Skeletal muscle satellite cell (primary cell): ENCODE measurements around the gene KIRREL3.

Experiments
- H3K27me3 ChIP-seq: 2 replicates; pipeline ENCODE4 v1.7.0; 2013; ENCODE audit warnings: low read length; ENCODE audit not compliant: control insufficient read depth, insufficient read depth
- H3K36me3 ChIP-seq: 2 replicates; pipeline ENCODE4 v1.7.0; 2013; ENCODE audit warnings: mild to moderate bottlenecking, control low read depth, low read length; ENCODE audit not compliant: insufficient read depth
- H3K4me1 ChIP-seq: 2 replicates; pipeline ENCODE4 v1.7.0; 2013; ENCODE audit warnings: low read length; ENCODE audit not compliant: control insufficient read depth, insufficient read depth
- H3K4me2 ChIP-seq: 2 replicates; pipeline ENCODE4 v1.7.0; 2013; ENCODE audit warnings: mild to moderate bottlenecking, low read length
- H3K4me3 ChIP-seq: 2 replicates; pipeline ENCODE4 v1.7.0; 2013; ENCODE audit warnings: low read length
- H3K9ac ChIP-seq: 2 replicates; pipeline ENCODE4 v1.7.0; 2013; ENCODE audit warnings: mild to moderate bottlenecking, low read depth, low read length, moderate library complexity
- H3K9me3 ChIP-seq: replicated peaks from 2 replicates; pipeline ENCODE4 v1.7.0; 2013; ENCODE audit warnings: mild to moderate bottlenecking, control low read depth, low read length

The KIRREL3 gene

DNA sequence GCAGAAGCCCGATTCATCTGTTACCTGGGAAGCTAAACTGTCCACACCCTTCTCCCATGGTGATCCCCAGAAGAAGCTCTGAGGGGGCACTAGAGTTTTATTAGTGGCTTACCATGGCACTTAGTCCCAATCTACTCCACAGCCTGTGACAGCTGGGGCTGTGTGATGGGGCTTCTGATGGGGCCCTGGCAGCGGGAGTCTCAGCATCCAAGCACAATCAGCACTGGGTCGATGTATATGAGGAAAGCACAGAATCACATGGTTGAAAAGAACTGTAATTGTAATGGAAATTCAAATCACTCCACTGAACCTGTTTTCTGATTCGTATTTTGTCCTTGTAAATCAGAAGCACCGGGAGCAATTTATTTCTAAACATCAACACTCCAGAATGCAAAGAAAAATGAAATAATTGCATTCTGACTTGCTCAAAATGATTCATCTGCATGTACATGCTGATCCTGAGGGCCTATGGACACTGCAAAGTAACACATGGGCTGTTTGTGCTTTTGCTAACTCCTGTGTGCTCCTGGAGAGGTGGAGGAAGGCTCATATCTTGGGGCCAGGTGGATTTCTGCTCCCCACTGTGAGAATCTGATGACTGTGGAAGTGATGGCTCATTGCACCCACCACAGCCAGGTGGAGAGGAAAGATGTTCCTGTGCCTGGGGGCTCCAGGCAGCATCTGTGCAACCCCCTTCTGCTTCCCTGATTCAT lies 203.0 kb downstream of the KIRREL3 start:
- H3K36me3 ChIP-seq = no peaks in the 10 kb centered on the region
- H3K9me3 ChIP-seq = no peaks in the 10 kb centered on the region
- no peaks in the 10 kb centered on the region for H3K27me3 ChIP-seq
- no peak overlapping the region for H3K9ac ChIP-seq
- peaks cover 3% of the 10 kb centered on the region for H3K4me1 ChIP-seq
- H3K4me3 ChIP-seq = no peak overlapping the region
- H3K4me2 ChIP-seq = no peak overlapping the region

DNA sequence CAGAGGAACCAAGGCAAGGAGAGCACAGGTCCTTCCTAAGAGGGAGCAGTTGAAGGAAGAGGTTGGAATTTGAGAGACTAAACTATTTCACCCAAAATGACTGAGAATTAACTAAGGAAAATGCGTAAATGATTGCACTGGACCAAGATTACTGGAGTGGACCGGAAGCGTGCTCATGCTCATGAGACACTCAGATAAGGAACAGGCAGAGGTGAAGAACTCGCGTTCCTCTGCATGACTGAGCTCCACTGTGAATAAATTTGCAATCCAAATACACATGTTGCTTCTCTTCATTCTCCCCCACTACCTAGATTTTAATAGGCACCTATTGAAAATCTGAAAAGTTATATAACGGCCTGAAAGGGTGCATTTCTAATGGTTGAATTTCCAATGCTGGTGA lies 207.0 kb downstream of the KIRREL3 start:
- H3K4me1 ChIP-seq = peaks cover 11% of the 10 kb centered on the region
- no peak overlapping the region for H3K4me3 ChIP-seq
- no peak overlapping the region for H3K9ac ChIP-seq
- H3K27me3 ChIP-seq = no peaks in the 10 kb centered on the region
- no peaks in the 10 kb centered on the region for H3K36me3 ChIP-seq
- no peak overlapping the region for H3K4me2 ChIP-seq
- no peaks in the 10 kb centered on the region for H3K9me3 ChIP-seq

DNA sequence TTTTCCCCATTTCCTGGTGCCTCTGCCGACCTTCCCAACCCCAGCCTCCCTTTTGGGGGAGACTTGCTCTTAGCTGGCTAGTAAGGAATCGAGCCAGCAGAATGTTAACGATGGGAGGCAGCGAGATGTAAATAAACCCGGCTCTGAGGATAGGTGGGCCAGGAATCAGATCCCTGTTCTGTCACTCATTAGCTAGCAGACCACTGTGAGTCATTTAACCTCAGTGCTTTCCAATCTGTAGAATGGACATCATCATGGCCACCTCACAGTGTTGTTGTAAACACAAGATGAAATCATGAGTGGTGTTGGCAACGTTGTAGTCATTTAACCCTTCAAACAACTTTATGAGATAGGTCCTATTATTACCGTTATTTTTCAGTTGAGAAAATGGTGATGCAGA lies 208.6 kb downstream of the KIRREL3 start:
- peaks cover 11% of the 10 kb centered on the region for H3K4me1 ChIP-seq
- H3K9ac ChIP-seq = no peak overlapping the region
- no peak overlapping the region for H3K4me2 ChIP-seq
- no peak overlapping the region for H3K4me3 ChIP-seq
- H3K9me3 ChIP-seq = no peaks in the 10 kb centered on the region
- H3K36me3 ChIP-seq = no peaks in the 10 kb centered on the region
- no peaks in the 10 kb centered on the region for H3K27me3 ChIP-seq

DNA sequence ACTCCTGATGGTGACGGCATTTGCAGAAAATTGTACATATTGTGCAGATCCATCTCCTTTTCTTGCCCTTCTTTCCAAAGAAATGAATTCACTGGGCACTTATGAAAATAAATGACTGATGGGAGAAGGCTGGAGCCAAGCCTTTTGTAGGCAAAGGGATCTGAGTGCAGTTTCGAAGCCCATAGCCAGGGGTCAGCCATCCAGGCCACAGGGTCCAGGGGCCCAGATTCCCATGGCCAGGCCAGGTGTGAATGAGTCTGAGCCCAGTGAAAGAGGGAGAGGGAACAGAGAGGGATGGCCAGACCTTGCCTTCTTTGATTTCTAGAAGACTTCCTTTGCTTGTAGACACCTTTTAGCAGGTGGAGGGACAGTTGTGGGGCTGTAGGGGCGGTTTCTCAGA lies 209.1 kb downstream of the KIRREL3 start:
- no peak overlapping the region for H3K9ac ChIP-seq
- no peak overlapping the region for H3K4me2 ChIP-seq
- H3K36me3 ChIP-seq = no peaks in the 10 kb centered on the region
- no peaks in the 10 kb centered on the region for H3K9me3 ChIP-seq
- H3K27me3 ChIP-seq = no peaks in the 10 kb centered on the region
- H3K4me1 ChIP-seq = peaks cover 11% of the 10 kb centered on the region
- H3K4me3 ChIP-seq = no peak overlapping the region

DNA sequence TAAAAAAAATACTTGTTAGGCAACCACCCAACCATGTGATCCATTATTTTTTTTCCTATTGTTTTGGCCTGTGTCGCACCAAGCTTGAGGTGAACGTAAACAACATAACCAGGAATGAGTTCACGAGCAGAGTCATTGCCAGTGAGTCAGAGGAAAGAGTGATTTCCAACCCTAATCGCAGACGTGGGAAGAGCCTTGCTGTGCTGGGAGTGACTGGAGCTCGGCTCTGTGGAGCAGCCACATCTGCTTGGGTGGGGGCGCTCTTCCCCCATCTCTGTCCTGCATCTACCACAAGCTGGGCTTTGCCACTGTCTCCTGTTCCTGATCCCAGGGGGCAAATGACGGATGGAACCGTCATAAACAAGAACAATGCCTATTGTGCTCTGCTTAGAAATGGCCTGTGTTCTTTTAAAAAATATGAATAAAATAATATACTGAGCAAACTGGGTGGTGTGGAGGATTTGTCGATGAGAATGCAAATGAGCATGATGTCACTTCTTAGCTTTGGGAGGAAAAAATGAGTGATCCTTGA lies 210.0 kb downstream of the KIRREL3 start:
- Histone ChIP-seq H3K4me3 (no peak overlapping the region), H3K27me3 (no peaks in the 10 kb centered on the region), H3K36me3 (no peaks in the 10 kb centered on the region), H3K4me2 (no peak overlapping the region), H3K4me1 (peaks cover 11% of the 10 kb centered on the region), H3K9me3 (no peaks in the 10 kb centered on the region), H3K9ac (no peak overlapping the region)

DNA sequence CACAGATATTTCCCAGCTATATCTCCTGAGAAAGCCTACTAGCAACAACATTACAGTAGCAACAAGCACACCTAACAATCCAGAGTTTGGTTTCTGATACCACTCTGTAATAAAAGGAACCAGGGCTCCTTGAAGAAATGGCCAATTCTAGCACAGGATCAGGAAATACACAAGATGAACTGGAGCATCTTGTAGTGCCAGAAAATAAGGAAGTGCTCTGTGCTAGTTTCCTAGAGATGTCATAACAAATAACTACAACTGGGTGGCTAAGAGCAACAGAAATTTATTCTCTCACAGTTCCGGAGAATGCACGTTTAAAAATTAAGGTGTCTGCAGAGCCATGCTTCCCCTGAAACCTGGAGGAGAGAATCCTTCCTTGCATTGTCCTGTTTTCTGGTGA lies 217.8 kb downstream of the KIRREL3 start:
- Histone ChIP-seq H3K36me3 (no peaks in the 10 kb centered on the region), H3K4me2 (no peak overlapping the region), H3K4me3 (no peak overlapping the region), H3K27me3 (no peaks in the 10 kb centered on the region), H3K9ac (no peak overlapping the region), H3K4me1 (no peaks in the 10 kb centered on the region), H3K9me3 (no peaks in the 10 kb centered on the region)

DNA sequence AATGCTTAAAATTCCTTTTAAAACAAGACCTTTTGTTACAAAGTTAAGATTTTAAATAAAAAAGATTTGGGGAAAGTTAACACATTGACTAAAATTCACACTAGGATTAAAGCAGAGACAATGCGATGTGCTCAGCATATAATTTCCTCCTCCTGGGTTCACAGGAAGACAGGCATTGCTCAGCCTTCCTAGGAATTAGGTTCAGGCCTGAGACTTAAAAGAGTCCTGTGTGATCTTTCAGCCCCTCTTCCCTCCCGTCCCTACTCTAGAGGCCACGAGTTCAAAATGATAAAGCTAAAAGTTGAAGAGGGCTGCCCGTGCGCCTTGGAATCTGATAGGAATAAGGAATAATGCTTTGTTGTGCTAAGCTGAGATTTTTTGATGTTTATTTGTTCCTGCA lies 218.6 kb downstream of the KIRREL3 start:
- no peaks in the 10 kb centered on the region for H3K9me3 ChIP-seq
- no peak overlapping the region for H3K9ac ChIP-seq
- H3K4me2 ChIP-seq = no peak overlapping the region
- no peaks in the 10 kb centered on the region for H3K27me3 ChIP-seq
- H3K4me3 ChIP-seq = no peak overlapping the region
- no peaks in the 10 kb centered on the region for H3K36me3 ChIP-seq
- H3K4me1 ChIP-seq = no peaks in the 10 kb centered on the region

DNA sequence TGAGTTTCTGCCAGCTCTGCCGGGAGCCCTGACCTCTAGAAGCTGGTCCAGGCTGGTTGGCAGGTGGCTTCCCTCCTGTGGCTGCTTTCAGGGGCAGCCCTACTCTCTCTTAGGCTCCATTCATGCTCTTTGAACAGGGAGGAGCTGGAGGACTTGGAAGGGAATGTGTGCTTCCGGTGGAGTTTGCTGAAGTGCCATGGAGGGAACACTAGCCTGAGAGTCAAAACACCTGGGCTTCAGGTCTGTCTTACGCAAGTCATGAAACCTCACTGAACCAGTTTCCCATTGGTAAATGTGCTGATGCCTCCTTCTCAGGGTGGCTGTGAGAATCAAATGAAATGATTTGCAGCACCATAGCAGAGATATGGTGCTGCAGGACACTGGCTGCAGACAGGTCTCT lies 224.5 kb downstream of the KIRREL3 start:
- H3K4me1 ChIP-seq = no peaks in the 10 kb centered on the region
- no peaks in the 10 kb centered on the region for H3K36me3 ChIP-seq
- H3K27me3 ChIP-seq = no peaks in the 10 kb centered on the region
- no peaks in the 10 kb centered on the region for H3K9me3 ChIP-seq
- no peak overlapping the region for H3K9ac ChIP-seq
- H3K4me3 ChIP-seq = no peak overlapping the region
- no peak overlapping the region for H3K4me2 ChIP-seq

DNA sequence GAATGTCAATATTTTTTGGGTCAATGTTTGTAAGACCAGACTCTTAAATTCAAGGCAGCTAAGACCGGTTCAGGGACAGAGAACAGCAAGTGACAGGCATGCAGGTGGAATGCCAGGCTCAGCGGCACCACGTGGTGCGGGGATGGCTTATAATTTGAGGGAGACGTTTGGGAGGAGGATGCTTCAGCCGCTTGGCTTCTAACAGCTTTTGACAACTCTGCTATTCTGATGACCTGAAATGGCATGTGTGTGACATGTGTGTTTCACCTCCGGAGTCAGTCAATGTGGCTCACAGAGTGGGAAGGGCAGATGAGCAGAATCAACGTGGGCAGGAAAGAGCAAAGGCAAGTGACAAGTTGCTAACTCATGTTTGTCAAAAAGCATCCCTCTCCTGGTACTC lies 228.3 kb downstream of the KIRREL3 start:
- Histone ChIP-seq H3K27me3 (no peaks in the 10 kb centered on the region), H3K9ac (no peak overlapping the region), H3K36me3 (no peaks in the 10 kb centered on the region), H3K4me3 (no peak overlapping the region), H3K4me1 (no peaks in the 10 kb centered on the region), H3K9me3 (no peaks in the 10 kb centered on the region), H3K4me2 (no peak overlapping the region)

DNA sequence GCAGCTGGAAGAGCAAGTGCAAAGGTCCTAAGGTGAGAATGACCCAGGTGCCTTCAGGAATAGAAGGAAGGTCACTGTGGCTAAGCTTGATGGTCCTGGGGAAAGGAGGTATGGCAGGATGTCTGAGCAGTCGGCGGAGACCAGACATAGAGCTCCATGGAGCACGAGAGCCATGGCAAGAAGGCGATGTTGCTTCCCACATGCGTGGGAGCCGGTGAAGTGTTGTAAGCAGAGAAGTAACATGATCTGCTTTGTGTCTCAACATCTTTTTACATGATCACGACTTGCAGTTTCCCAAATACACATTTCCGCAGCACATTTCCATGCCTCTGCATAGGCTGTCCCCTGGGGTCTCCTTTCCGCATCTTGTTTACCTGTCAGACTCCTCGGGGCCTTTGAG lies 231.9 kb downstream of the KIRREL3 start:
- H3K36me3 ChIP-seq = no peaks in the 10 kb centered on the region
- no peak overlapping the region for H3K9ac ChIP-seq
- no peaks in the 10 kb centered on the region for H3K9me3 ChIP-seq
- H3K27me3 ChIP-seq = no peaks in the 10 kb centered on the region
- H3K4me3 ChIP-seq = no peak overlapping the region
- H3K4me1 ChIP-seq = no peaks in the 10 kb centered on the region
- no peak overlapping the region for H3K4me2 ChIP-seq

DNA sequence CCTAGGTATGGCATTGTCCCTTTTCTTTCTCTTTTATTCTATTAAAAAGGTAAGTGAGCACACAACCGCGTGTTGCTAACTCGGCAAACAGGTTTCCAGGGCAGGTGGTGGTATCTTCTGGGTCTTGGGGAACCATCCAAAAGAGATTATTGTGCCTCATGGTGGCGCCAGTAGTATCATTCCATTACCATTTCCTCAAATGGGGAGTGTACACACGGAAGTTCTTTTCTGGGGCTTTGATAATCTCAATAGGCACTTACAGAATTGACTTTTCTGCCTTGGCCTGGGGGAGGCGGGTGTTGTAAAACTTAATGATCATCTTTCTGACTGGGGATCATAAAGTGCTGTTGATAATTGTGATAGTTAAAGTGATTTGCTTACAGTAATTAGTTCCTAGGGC lies 234.1 kb downstream of the KIRREL3 start:
- H3K27me3 ChIP-seq = no peaks in the 10 kb centered on the region
- no peak overlapping the region for H3K4me3 ChIP-seq
- no peak overlapping the region for H3K4me2 ChIP-seq
- no peak overlapping the region for H3K9ac ChIP-seq
- H3K36me3 ChIP-seq = no peaks in the 10 kb centered on the region
- H3K9me3 ChIP-seq = no peaks in the 10 kb centered on the region
- no peaks in the 10 kb centered on the region for H3K4me1 ChIP-seq

DNA sequence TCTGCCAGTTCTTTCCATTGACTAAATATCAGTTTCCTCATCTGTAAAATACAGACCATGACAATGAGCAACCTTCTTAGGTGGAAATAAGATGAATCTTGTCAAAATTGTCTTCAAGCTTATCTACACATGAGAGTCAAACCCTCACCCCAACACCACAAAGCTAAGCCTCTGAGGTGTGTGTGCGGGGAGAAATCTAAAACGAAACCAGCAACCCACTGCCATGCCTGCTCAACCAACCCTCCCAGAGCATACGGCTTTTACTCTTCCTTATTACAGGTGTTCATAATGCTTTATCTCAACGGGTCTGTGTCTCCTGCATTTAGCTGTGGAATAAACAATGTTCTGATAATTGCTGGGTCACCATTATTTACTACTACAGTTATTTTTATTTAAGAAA lies 235.4 kb downstream of the KIRREL3 start:
- no peak overlapping the region for H3K9ac ChIP-seq
- no peaks in the 10 kb centered on the region for H3K4me1 ChIP-seq
- no peak overlapping the region for H3K4me3 ChIP-seq
- H3K36me3 ChIP-seq = no peaks in the 10 kb centered on the region
- no peaks in the 10 kb centered on the region for H3K27me3 ChIP-seq
- H3K9me3 ChIP-seq = no peaks in the 10 kb centered on the region
- H3K4me2 ChIP-seq = no peak overlapping the region
